PC-3 (cell line): ENCODE results near the gene ZDHHC19. TPM values are rescaled to one million over a fixed set of nuclear protein-coding genes. Genes with fewer than 3 reads are reported as not detected.

ENCODE experiments used
- ATAC-seq: fragments of 200-7000 bp; cut with Tn5 transposase; 2 replicates; pipeline ENCODE4 v1.9.1; 2020; ENCODE audit warnings: mild to moderate bottlenecking, moderate library complexity
- Bru-seq: library from RNA; stranded (reverse); fragments of 400-500 nt; gene quantifications from one replicate; lab custom pipeline; 2021; lab: Mats Ljungman, UMichigan
- BruChase-seq, 2 experiments: library from RNA; stranded (reverse); fragments of 400-500 nt; gene quantifications; one replicate each; lab custom pipeline; 2021; lab: Mats Ljungman, UMichigan
- BruUV-seq: library from RNA; stranded (reverse); fragments of 400-500 nt; replicated peaks from 2 replicates; lab custom pipeline; 2021; lab: Mats Ljungman, UMichigan
- CTCF ChIA-PET: fragments of 300-600 bp; sonication (Branson Sonifier 250); formaldehyde crosslinking; loops from one replicate; lab custom pipeline; 2022; ENCODE audit warnings: antibody characterized with exemption; lab: Charles Lee
- POLR2A ChIA-PET: fragments of 300-600 bp; sonication (Branson Sonifier 250); formaldehyde crosslinking; loops from one replicate; lab custom pipeline; 2022; ENCODE audit warnings: antibody characterized with exemption; ENCODE audit not compliant: unreplicated experiment; lab: Charles Lee
- DNase-seq: peaks from one replicate; pipeline ENCODE4 v3.0.0-alpha.2; 2015
- H2AFZ ChIP-seq: fragments of 300-600 bp; sonication (generic); 2 replicates; pipeline ENCODE4 v1.6.0; 2016; ENCODE audit warnings: antibody characterized with exemption, low read length
- H3F3A ChIP-seq: fragments of 300-600 bp; sonication (generic); one replicate; pipeline ENCODE4 v1.6.0; 2017; ENCODE audit warnings: antibody characterized with exemption, low read length, control low read depth, mild to moderate bottlenecking; ENCODE audit not compliant: unreplicated experiment
- H3K27ac ChIP-seq: fragments of 300-600 bp; sonication (generic); 2 replicates; pipeline ENCODE4 v1.5.1; 2016; ENCODE audit warnings: mild to moderate bottlenecking, low read length
- H3K27me3 ChIP-seq: fragments of 300-600 bp; sonication (generic); 2 replicates; pipeline ENCODE4 v1.6.1; 2016; ENCODE audit warnings: low read length, mixed read lengths
- H3K36me3 ChIP-seq: fragments of 300-600 bp; sonication (generic); 2 replicates; pipeline ENCODE4 v1.6.1; 2016; ENCODE audit warnings: low read depth, mixed run types, low read length, mixed read lengths
- H3K4me1 ChIP-seq: fragments of 300-600 bp; sonication (generic); 2 replicates; pipeline ENCODE4 v1.5.1; 2016; ENCODE audit warnings: low read length; ENCODE audit not compliant: insufficient read depth
- H3K4me2 ChIP-seq: fragments of 300-600 bp; sonication (generic); 2 replicates; pipeline ENCODE4 v1.6.0; 2016; ENCODE audit warnings: low read length
- H3K4me3 ChIP-seq: fragments of 300-600 bp; sonication (generic); 2 replicates; pipeline ENCODE4 v1.5.1; 2016; ENCODE audit warnings: mild to moderate bottlenecking, low read length, mixed read lengths
- H3K79me2 ChIP-seq: fragments of 300-600 bp; sonication (generic); 2 replicates; pipeline ENCODE4 v1.6.1; 2017; ENCODE audit warnings: low read length, mixed read lengths
- H3K9ac ChIP-seq: fragments of 300-600 bp; sonication (generic); 2 replicates; pipeline ENCODE4 v1.6.0; 2016; ENCODE audit warnings: mild to moderate bottlenecking, low read length
- H3K9me2 ChIP-seq: fragments of 300-600 bp; sonication (generic); replicated peaks from 2 replicates; pipeline ENCODE4 v1.6.1; 2016; ENCODE audit warnings: mixed run types, low read length, mixed read lengths
- H3K9me3 ChIP-seq: fragments of 300-600 bp; sonication (generic); 2 replicates; pipeline ENCODE4 v1.6.1; 2016; ENCODE audit warnings: low read length, mixed read lengths
- H4K20me1 ChIP-seq: fragments of 300-600 bp; sonication (generic); 2 replicates; pipeline ENCODE4 v1.6.1; 2016; ENCODE audit warnings: low read length, mixed read lengths
- EZH2 ChIP-seq: fragments of 300-600 bp; sonication (generic); IDR thresholded peaks from one replicate; pipeline ENCODE4 v1.6.1; 2017; ENCODE audit warnings: antibody characterized with exemption, mild to moderate bottlenecking, low read length; ENCODE audit not compliant: unreplicated experiment
- EZH2phosphoT487 ChIP-seq: fragments of 300-600 bp; sonication (generic); IDR thresholded peaks from 2 replicates; pipeline ENCODE4 v1.6.1; 2018; ENCODE audit warnings: mild to moderate bottlenecking, antibody characterized with exemption, low read length, borderline replicate concordance
- intact Hi-C: fragments of 100-400 bp; cut with micrococcal nuclease; formaldehyde crosslinking; loops from 2 replicates; pipeline ENCODE4 v1.9.0; 2023
- long read RNA-seq: library from polyadenylated mRNA; unstranded; transcript quantifications from one replicate; pipeline ENCODE4 v2.0.0, GENCODE V29; 2021; ENCODE audit not compliant: unreplicated experiment
- total RNA-seq: library from RNA; depleted of rRNA; stranded (reverse); fragments of >200 nt; gene quantifications from 2 replicates; pipeline ENCODE4 v1.2.3, GENCODE V29; 2014; rRNA removed
- TF ChIP-seq, protein P1 (sequence below): fragments of 300-600 bp; sonication (generic); conservative IDR thresholded peaks from 2 replicates; pipeline ENCODE4 v1.5.1; 2017; ENCODE audit warnings: antibody characterized with exemption, low read depth, mild to moderate bottlenecking, low read length

Gene ZDHHC19, protein sequence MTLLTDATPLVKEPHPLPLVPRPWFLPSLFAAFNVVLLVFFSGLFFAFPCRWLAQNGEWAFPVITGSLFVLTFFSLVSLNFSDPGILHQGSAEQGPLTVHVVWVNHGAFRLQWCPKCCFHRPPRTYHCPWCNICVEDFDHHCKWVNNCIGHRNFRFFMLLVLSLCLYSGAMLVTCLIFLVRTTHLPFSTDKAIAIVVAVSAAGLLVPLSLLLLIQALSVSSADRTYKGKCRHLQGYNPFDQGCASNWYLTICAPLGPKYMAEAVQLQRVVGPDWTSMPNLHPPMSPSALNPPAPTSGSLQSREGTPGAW
- total RNA-seq (not detected in 2 replicates), Bru-seq, nascent RNA (percentile 18 among the genes with signal in this experiment), BruChase-seq, experiment 1, labeled RNA remaining after a 6-hour chase (percentile 29 among the genes with signal in this experiment), BruChase-seq, experiment 2, labeled RNA remaining after a 2-hour chase (percentile 22 among the genes with signal in this experiment)
- long read RNA-seq: 0 reads

DNA sequence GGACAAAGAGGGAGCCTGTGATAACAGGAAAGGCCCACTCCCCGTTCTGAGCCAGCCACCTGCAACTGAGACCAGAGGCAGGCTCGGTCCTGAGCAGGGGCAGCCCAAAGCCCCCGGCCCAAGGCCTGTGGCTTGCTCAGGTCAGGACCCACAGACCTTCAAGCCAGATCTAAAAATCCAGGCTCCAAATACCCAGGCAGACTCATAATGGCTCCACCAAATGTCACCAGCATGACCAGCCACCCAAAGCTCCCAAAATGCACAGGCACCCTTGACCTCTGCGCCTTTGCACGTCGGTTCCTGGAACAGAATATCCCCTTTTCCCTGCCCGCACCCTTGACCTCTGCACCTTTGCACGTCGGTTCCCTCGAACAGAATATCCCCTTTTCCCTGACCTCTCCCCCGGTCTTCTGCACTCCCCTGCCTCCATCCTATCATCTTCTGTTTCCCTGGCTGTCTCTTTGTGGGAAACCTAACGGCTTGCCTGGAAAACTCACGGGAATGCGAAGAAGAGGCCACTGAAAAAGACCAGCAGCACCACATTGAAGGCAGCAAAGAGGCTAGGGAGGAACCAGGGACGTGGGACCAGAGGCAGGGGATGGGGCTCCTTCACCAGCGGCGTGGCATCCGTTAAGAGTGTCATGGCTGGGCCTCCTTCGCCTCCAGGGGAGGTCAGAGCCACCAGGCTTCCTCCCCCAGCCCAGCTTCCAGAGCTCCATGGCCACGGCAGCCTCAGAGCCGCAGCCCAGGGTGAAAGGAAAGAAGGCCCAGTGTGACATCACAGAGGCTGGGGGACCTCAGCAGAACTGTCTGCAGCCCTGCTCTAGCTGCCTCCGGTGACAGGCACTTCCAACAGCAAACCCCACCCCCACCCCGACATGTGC, at the start of gene ZDHHC19:
TSS of gene ZDHHC19 (minus strand) at position 728 of the 884 bp plus-strand sequence. CDS start at position 643, 85 bp downstream.
- no peaks in the 10 kb centered on the region for H3K27me3 ChIP-seq
- H3K9me3 ChIP-seq: no peaks in the 10 kb centered on the region
- ATAC-seq (no peak), DNase-seq (no peak)
- no peak within 1 kb of the TSS for H3K4me2 ChIP-seq
- no peak within 1 kb of the TSS for H3K4me3 ChIP-seq
- H4K20me1 ChIP-seq: no peaks in the 10 kb centered on the region
- TF ChIP-seq, protein P1, sequence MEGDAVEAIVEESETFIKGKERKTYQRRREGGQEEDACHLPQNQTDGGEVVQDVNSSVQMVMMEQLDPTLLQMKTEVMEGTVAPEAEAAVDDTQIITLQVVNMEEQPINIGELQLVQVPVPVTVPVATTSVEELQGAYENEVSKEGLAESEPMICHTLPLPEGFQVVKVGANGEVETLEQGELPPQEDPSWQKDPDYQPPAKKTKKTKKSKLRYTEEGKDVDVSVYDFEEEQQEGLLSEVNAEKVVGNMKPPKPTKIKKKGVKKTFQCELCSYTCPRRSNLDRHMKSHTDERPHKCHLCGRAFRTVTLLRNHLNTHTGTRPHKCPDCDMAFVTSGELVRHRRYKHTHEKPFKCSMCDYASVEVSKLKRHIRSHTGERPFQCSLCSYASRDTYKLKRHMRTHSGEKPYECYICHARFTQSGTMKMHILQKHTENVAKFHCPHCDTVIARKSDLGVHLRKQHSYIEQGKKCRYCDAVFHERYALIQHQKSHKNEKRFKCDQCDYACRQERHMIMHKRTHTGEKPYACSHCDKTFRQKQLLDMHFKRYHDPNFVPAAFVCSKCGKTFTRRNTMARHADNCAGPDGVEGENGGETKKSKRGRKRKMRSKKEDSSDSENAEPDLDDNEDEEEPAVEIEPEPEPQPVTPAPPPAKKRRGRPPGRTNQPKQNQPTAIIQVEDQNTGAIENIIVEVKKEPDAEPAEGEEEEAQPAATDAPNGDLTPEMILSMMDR: no peak
- TF ChIP-seq EZH2 (no peak), EZH2phosphoT487 (no peak)
- ChIA-PET POLR2A (no interaction called here), CTCF (no interaction called here)
- H3K27ac ChIP-seq: no peak within 1 kb of the TSS
- no peaks in the 10 kb centered on the region for H3K36me3 ChIP-seq
- no peaks in the 10 kb centered on the region for H3K79me2 ChIP-seq
- H3K9ac ChIP-seq: no peak within 1 kb of the TSS
- H2AFZ ChIP-seq: no peak within 1 kb of the TSS
- no peaks in the 10 kb centered on the region for H3K9me2 ChIP-seq
- H3F3A ChIP-seq: no peaks in the 10 kb centered on the region
- intact Hi-C loops: no loop called here
- H3K4me1 ChIP-seq: peaks cover 4% of the 10 kb centered on the region
- BruUV-seq: no TSS peak

DNA sequence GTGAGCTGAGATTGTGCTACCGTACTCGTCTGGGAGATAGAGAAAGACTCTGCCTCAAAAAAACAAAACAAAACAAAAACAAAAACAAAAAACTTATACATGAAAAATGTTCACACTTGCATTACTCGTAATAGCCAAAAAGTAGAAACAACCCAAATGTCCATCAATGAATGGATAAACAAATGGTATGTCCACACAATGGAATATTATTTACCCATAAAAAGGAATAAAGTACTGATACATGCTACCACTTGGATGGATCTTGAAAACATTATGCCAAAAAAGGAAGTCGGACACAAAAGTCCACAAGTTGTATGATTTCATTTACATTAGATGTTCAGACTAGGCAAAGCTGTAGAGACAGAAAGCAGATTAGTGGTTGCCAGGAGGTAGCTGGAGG, 49.6 kb upstream of the ZDHHC19 start:
- H3K27me3 ChIP-seq: no peaks in the 10 kb centered on the region
- TF ChIP-seq, protein P1: no peak
- TF ChIP-seq EZH2phosphoT487 (no peak), EZH2 (no peak)
- no peak overlapping the region for H2AFZ ChIP-seq
- ChIA-PET CTCF (no interaction called here), POLR2A (no interaction called here)
- no peak overlapping the region for H3K9ac ChIP-seq
- H3K27ac ChIP-seq: no peak overlapping the region
- H3K9me2 ChIP-seq: no peaks in the 10 kb centered on the region
- H4K20me1 ChIP-seq: no peaks in the 10 kb centered on the region
- no peaks in the 10 kb centered on the region for H3F3A ChIP-seq
- H3K4me1 ChIP-seq: no peaks in the 10 kb centered on the region
- DNase-seq: no peak
- peaks cover 3% of the 10 kb centered on the region; the same call in 1 of the 2 replicates for H3K79me2 ChIP-seq
- ATAC-seq: no peak
- no peak overlapping the region for H3K4me2 ChIP-seq
- H3K9me3 ChIP-seq: no peaks in the 10 kb centered on the region
- BruUV-seq: no TSS peak
- intact Hi-C loops: no loop called here
- peaks cover 17% of the 10 kb centered on the region; the same call in 1 of the 2 replicates for H3K36me3 ChIP-seq
- no peak overlapping the region for H3K4me3 ChIP-seq
